HG03280 (cell line): Measurements from ENCODE around the gene SGCD.
"Not testable (repeated sequence)": the region's sequence is repeated elsewhere in the genome, so short reads cannot be mapped to it uniquely, and the experiment has no call there.

Experiments
- ATAC-seq: cut with Tn5 transposase; IDR thresholded peaks from one replicate; pipeline ENCODE4 v1.9.1; 2021; ENCODE audit warnings: mild to moderate bottlenecking, moderate library complexity; ENCODE audit not compliant: unreplicated experiment

The SGCD gene

GRCh38 chr5:156552855-156553358, 225.9 kb downstream of the SGCD start:
- ATAC-seq, result no peak

GRCh38 chr5:156556666-156557406, 229.9 kb downstream of the SGCD start:
- ATAC-seq, result no peak

GRCh38 chr5:156560002-156560401, 233.0 kb downstream of the SGCD start:
- ATAC-seq, result no peak

GRCh38 chr5:156561651-156562050, 234.7 kb downstream of the SGCD start:
- ATAC-seq, result no peak

GRCh38 chr5:156570615-156571014, 243.7 kb downstream of the SGCD start:
- ATAC-seq, result no peak

- no peak for ATAC-seq
Observed at GRCh38 chr5:156581725-156582124, 254.8 kb downstream of the SGCD start.

- ATAC-seq, result no peak
Observed at GRCh38 chr5:156582193-156582598, 255.2 kb downstream of the SGCD start.

- ATAC-seq, result no peak
Observed at GRCh38 chr5:156584871-156585270, 257.9 kb downstream of the SGCD start.

GRCh38 chr5:156585999-156586398, 259.0 kb downstream of the SGCD start:
- ATAC-seq, result no peak

GRCh38 chr5:156587012-156587411, 260.0 kb downstream of the SGCD start:
- no peak for ATAC-seq

GRCh38 chr5:156588306-156588705, 261.3 kb downstream of the SGCD start:
- ATAC-seq, result no peak

- ATAC-seq, result no peak
Observed at GRCh38 chr5:156589104-156589945, 262.4 kb downstream of the SGCD start.

- ATAC-seq, result no peak
Observed at GRCh38 chr5:156589946-156590216, 262.9 kb downstream of the SGCD start.

GRCh38 chr5:156590978-156591377, 264.0 kb downstream of the SGCD start:
- no peak for ATAC-seq

GRCh38 chr5:156591631-156592030, 264.7 kb downstream of the SGCD start:
- ATAC-seq, result no peak

GRCh38 chr5:156593546-156593945, 266.6 kb downstream of the SGCD start:
- ATAC-seq, result no peak

GRCh38 chr5:156594406-156594805, 267.4 kb downstream of the SGCD start:
- no peak for ATAC-seq

- no peak for ATAC-seq
Observed at GRCh38 chr5:156595132-156595787, 268.3 kb downstream of the SGCD start.

GRCh38 chr5:156597276-156597675, 270.3 kb downstream of the SGCD start:
- ATAC-seq, result no peak

GRCh38 chr5:156598964-156599363, 272.0 kb downstream of the SGCD start:
- ATAC-seq, result no peak

- ATAC-seq, result not testable (repeated sequence)
Observed at GRCh38 chr5:156610582-156610981, 283.6 kb downstream of the SGCD start.

GRCh38 chr5:156615901-156616300, 288.9 kb downstream of the SGCD start:
- ATAC-seq, result no peak
